ENCODE data around the gene C16orf86. TPM values are rescaled to one million over a fixed set of nuclear protein-coding genes. Genes with fewer than 3 reads are reported as not detected.

Gene C16orf86
- total RNA-seq, 2 donors from 2014 or later: 7.5 to 9.6 TPM

DNA sequence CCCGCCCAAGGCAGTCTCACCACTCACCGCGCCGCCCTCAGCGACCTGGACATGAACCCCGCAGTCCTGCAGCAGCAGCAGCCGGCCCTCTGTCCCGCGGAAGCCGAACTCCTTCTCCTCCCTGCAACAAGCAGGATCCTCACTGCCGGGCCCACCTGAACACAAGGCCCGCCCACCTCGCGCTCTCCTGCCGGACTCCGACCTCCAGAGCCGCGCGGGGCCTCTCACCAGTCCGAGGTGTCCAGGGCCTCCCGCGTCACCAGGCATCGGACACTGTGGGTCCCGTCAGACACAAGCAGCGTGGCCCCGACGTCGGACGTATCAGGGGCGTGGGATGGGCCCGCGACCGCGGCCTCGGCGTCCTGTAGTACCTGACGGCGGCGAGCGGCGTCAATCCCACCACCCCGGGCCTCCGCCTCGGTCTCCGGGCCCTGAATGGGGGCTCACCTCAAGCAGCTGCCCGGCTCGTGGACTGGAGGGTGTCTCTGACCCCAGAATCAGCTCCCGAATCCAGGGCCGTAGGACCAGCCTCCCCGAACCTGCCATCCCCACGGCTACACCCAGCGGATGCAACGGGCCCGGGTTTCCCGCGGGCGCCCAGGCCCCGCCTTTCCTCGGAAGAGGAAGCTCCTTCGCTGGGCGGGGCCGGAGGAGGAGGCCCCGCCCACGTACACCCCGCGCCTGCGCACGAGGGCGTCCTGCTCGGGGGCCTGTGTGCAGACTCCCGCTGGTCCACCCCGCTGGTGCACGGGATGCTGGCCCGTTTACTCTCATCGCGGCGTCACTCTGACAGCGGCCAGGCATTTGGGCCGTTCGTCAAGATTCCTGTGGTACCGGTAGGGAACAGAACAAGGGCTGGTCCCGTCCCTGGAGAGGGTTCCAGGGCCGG lies 6.7 kb upstream of the C16orf86 start, which contains the start of gene ACD:
Gene ACD (minus strand): TSS at position 586 of the 889 bp plus-strand sequence. CDS start 40 bp downstream, at position 546.
- intact Hi-C loops (cut with DNase I): loop anchor here (5.0 kb wide), 1 partner anchor 103 kb away; no protein-coding TSS in a partner anchor
- DNase-seq (peak; percentile 89 to 90 (median 90)), ATAC-seq (peak; percentile 79)
- H3K4me3 ChIP-seq: peak within 1 kb of the TSS; percentile 63 to 78
- H3K27ac ChIP-seq: peak within 1 kb of the TSS; percentile 69 to 97 (median 96)
- H3K27me3 ChIP-seq: no peaks in the 10 kb centered on the region
- WGBS, 2 donors: 1 to 2% methylated on average over 11 to 74 of the region's 83 CpGs
- no peaks in the 10 kb centered on the region for H3K9me3 ChIP-seq
- peaks cover 54% of the 10 kb centered on the region for H3K4me1 ChIP-seq
- no peaks in the 10 kb centered on the region for H3K36me3 ChIP-seq (replicated peaks in 1 of 2; ENCODE audit: insufficient read depth in 1 of 2, low read depth in 2 of 2)
- peak; percentile 29 to 82 (median 68) for TF ChIP-seq POLR2A (IDR thresholded peaks at IDR 0.05)
- TF ChIP-seq, protein P1, sequence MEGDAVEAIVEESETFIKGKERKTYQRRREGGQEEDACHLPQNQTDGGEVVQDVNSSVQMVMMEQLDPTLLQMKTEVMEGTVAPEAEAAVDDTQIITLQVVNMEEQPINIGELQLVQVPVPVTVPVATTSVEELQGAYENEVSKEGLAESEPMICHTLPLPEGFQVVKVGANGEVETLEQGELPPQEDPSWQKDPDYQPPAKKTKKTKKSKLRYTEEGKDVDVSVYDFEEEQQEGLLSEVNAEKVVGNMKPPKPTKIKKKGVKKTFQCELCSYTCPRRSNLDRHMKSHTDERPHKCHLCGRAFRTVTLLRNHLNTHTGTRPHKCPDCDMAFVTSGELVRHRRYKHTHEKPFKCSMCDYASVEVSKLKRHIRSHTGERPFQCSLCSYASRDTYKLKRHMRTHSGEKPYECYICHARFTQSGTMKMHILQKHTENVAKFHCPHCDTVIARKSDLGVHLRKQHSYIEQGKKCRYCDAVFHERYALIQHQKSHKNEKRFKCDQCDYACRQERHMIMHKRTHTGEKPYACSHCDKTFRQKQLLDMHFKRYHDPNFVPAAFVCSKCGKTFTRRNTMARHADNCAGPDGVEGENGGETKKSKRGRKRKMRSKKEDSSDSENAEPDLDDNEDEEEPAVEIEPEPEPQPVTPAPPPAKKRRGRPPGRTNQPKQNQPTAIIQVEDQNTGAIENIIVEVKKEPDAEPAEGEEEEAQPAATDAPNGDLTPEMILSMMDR (IDR thresholded peaks at IDR 0.05): peak in 1 of 7 experiments; percentile 4

DNA sequence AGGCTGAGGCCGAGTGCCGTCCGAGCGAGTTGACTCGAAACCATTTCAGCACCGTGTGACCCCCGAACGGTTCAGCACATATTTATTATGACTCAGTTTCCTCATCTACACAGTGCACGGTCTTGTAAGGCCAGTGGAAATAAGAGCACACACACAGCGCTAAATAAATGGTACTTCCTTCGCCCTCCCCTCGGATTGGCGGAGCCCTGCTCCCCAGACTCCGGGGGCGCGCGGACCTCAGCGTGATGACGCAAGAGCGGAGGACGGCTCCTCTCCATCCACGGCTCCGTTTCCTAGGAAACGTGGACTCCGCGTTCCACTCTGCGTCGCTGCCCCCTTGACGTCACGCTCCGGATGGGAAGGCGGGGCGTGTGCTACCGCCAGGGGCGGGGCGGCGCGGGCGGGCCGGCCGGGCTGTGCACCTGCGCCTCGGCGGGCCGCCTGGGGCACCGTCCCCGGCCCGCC lies 6.0 kb upstream of the C16orf86 start, which contains the start of gene PARD6A:
Gene PARD6A (plus strand): TSS at position 397 of the 465 bp plus-strand sequence. CDS start 79 bp downstream, outside the sequence.
- TF ChIP-seq, protein P1 (IDR thresholded peaks at IDR 0.05): peak in 2 of 7 experiments; percentile 45 to 46
- peak in 2 of 3 donors; percentile 49 to 53 for TF ChIP-seq POLR2A (IDR thresholded peaks at IDR 0.05)
- intact Hi-C loops (cut with DNase I): no loop called here

DNA sequence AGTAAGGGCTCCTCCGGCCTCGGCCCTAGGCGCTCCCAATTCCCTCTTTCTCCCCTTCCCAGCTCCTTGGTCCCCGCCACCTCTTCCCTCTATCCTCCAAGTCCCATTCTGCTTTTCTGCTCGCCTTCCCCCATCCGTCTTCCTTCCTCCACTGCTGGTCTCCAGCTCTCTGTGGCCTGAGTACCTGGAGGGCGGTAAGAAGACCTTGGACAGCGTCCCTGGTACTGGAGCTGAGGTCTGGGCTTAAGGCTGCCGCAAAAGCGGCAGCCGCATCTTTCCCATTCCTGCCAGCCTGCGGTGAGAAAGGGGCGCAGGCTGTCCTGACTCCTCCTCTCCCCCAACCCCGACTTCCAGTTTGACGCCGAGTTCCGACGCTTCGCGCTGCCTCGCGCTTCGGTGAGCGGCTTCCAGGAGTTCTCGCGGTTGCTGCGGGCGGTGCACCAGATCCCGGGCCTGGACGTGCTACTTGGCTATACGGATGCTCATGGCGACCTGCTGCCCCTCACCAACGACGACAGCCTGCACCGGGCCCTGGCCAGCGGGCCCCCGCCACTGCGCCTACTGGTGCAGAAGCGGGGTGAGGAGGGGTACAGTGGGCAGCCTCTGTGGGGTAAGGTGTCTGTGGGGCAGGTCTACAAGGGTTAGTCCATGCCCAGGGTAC lies 5.4 kb upstream of the C16orf86 start:
- Histone ChIP-seq H3K27ac (peak overlapping the region; percentile 69 to 97 (median 96)), H3K9me3 (no peaks in the 10 kb centered on the region), H3K36me3 (replicated peaks in 1 of 2; ENCODE audit: insufficient read depth in 1 of 2, low read depth in 2 of 2) (no peaks in the 10 kb centered on the region), H3K4me3 (peak overlapping the region; percentile 22 to 33), H3K27me3 (no peaks in the 10 kb centered on the region), H3K4me1 (peaks cover 65% of the 10 kb centered on the region)
- WGBS, 2 donors: 4 to 5% methylated on average over 11 to 38 of the region's 39 CpGs
- TF ChIP-seq POLR2A (IDR thresholded peaks at IDR 0.05): peak in 1 of 3 donors; percentile 3
- TF ChIP-seq, protein P1 (IDR thresholded peaks at IDR 0.05): peak in 1 of 7 experiments; percentile 6
- DNase-seq (peak; percentile 40 to 69 (median 63)), ATAC-seq (peak; percentile 26)
- intact Hi-C loops (cut with DNase I): no loop called here

More for the DNA sequence above, 6.0 kb upstream of the C16orf86 start, which contains the start of gene PARD6A:
- H3K27me3 ChIP-seq: no peaks in the 10 kb centered on the region
- H3K9me3 ChIP-seq: no peaks in the 10 kb centered on the region
- peak within 1 kb of the TSS; percentile 69 to 97 (median 96) for H3K27ac ChIP-seq
- DNase-seq (peak; percentile 89 to 96 (median 93)), ATAC-seq (peak; percentile 82)
- peak within 1 kb of the TSS; percentile 63 to 78 for H3K4me3 ChIP-seq
- no peaks in the 10 kb centered on the region for H3K36me3 ChIP-seq (replicated peaks in 1 of 2; ENCODE audit: insufficient read depth in 1 of 2, low read depth in 2 of 2)
- H3K4me1 ChIP-seq: peaks cover 59% of the 10 kb centered on the region
- WGBS, 2 donors: 0% methylated on average over 11 to 44 of the region's 48 CpGs

DNA sequence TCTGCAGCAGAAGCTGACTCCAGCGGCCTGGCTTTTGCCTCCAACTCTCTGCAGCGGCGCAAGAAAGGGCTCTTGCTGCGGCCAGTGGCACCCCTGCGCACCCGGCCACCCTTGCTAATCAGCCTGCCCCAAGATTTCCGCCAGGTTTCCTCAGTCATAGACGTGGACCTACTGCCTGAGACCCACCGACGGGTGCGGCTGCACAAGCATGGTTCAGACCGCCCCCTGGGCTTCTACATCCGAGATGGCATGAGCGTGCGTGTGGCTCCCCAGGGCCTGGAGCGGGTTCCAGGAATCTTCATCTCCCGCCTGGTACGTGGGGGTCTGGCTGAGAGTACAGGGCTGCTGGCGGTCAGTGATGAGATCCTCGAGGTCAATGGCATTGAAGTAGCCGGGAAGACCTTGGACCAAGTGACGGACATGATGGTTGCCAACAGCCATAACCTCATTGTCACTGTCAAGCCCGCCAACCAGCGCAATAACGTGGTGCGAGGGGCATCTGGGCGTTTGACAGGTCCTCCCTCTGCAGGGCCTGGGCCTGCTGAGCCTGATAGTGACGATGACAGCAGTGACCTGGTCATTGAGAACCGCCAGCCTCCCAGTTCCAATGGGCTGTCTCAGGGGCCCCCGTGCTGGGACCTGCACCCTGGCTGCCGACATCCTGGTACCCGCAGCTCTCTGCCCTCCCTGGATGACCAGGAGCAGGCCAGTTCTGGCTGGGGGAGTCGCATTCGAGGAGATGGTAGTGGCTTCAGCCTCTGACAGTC lies 4.5 kb upstream of the C16orf86 start:
- Histone ChIP-seq H3K36me3 (replicated peaks in 1 of 2; ENCODE audit: insufficient read depth in 1 of 2, low read depth in 2 of 2) (no peaks in the 10 kb centered on the region), H3K4me1 (peaks cover 69% of the 10 kb centered on the region), H3K27ac (peak overlapping the region; percentile 92 to 97 (median 96)), H3K27me3 (no peaks in the 10 kb centered on the region), H3K9me3 (no peaks in the 10 kb centered on the region), H3K4me3 (no peak overlapping the region)
- DNase-seq (no peak), ATAC-seq (no peak)
- whole genome bisulfite sequencing, 2 donors: 53 to 72% methylated on average over 8 to 34 of the region's 34 CpGs
- intact Hi-C loops (cut with DNase I): no loop called here
- TF ChIP-seq, protein P1 (IDR thresholded peaks at IDR 0.05): no peak
- no peak for TF ChIP-seq POLR2A (IDR thresholded peaks at IDR 0.05)
